NCI-H2081 treated with DMSO at 0.1 percent for 48 hours (cell line): ENCODE data around the gene FBXW4.

Source experiments
- DNase-seq: peaks from one replicate; lab custom pipeline; 2025; lab: John Stamatoyannopoulos, UW

Gene FBXW4, protein sequence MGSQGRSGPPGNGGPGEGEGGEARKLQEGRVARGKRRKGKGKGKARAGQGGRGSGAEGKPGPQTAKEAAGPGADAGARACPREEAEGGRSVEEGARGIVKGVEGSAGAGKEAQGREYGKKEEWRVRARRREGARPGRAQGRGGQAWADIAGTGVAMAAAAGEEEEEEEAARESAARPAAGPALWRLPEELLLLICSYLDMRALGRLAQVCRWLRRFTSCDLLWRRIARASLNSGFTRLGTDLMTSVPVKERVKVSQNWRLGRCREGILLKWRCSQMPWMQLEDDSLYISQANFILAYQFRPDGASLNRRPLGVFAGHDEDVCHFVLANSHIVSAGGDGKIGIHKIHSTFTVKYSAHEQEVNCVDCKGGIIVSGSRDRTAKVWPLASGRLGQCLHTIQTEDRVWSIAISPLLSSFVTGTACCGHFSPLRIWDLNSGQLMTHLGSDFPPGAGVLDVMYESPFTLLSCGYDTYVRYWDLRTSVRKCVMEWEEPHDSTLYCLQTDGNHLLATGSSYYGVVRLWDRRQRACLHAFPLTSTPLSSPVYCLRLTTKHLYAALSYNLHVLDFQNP

DNA sequence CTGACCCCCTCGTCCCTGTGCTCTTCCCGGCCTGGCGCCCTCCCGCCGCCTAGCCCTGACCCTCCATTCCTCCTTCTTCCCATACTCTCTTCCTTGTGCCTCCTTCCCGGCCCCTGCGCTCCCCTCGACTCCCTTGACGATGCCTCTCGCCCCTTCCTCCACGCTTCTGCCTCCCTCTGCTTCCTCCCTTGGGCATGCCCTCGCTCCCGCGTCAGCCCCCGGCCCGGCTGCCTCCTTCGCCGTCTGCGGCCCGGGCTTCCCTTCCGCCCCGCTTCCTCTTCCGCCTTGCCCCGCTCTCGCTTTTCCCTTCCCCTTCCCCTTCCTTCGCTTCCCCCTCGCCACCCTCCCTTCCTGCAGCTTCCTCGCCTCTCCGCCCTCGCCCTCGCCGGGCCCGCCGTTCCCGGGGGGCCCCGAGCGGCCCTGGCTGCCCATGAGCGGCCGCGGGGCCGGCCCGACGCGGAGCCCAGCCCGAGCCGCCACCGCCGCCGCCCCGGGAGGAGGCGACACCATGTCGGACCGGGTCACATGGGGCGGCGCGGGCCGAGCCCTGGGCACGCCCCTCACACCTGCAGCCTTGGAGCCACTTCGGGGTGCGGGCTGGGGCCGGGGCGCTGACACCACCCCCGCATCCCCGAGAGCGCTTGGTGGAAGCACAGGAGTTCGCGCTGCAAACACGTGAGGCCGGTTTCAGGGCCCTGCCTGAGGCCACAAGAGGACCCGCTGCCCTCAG is at the start of gene FBXW4:
Gene FBXW4 (minus strand): TSS at position 497 of the 730 bp plus-strand sequence. CDS start 65 bp downstream, at position 432.
- no peak for DNase-seq

DNA sequence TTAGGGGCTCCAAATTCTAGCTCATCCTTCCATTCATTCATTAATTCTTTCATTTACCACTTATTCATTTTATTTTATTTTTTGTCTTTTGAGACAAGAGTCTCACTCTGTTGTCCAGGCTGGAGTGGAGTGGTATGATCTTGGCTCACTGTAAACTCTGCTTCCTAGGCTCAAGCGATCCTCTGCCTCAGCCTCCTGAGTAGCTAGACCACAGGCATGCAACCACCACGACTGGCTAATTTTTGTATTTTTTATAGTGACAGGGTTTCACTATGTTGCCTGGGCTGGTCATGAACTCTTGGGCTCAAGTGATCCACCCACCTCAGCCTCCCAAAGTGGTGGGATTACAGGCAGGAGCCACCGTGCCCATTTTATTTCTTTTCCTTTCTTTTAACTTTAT is 49.3 kb upstream of the FBXW4 start:
- no peak for DNase-seq

DNA sequence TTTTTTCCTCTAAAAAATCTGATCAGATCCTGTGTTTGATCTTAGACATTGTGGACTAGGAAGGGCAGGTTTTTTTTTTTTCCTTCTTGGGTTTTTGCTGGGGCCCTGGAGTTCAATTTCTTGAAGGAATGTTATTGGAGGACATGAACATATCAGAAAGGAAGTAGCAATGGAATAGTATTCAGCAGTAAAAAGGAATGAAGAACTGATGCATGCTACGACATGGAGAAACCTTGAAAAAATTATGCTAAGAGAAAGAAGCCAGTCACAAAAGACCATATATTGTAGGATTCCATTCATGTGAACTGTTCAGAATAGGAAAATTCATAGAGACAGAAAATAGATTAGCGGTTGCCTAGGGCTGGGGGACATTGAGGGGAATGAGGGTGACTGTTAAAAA is 47.0 kb upstream of the FBXW4 start:
- DNase-seq, result no peak

DNA sequence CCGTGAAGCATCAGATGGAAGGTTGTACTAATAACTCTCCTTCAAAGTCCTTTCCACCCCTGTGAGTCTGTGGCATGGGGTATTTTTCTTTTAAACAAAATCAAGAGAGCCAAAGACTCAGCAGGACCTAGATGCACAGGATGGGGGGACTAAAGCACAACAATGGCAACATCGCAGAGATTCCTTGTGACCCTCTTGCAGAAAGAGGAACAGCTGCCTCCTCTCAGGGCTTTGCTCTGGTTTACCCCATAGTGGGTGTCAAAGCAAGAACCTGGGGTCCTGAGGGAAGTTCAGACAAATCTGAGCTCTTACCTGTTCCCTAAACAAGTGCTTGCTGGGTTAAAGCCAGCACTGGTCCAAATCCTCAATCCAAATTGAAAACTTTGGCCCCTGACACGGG is 41.7 kb upstream of the FBXW4 start:
- no peak for DNase-seq

DNA sequence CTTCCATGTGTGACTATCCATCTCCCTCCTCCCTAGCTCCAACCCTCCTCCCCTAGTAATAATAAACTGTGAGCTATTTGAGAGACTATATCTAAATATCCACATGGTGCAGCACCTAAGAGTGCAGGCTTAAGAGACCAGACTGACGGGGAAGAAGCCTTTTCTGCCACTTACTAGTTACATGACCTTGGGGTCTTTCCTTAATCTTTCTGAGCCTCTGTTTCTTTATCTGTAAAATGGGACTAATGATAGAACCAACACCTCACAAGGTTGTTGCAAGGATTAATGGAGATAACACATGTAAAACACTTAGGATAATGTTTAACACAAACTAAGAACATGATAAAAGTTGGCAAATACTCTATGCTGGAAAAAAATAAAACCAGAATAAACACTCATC is 37.1 kb upstream of the FBXW4 start:
- no peak for DNase-seq

DNA sequence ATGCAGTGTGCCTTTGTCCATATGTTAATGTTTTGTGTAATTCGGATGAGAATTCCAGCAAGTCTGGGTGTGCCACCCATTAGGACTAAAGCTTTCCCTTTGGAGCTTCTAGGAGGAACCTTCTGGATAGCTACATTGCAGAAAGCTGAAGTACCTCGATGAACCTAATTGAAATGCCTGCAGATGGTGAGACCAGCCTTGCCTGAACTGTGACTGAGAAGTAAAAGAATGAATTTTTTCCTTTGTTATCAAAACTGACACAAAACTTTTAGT is 31.1 kb upstream of the FBXW4 start:
- no peak for DNase-seq

DNA sequence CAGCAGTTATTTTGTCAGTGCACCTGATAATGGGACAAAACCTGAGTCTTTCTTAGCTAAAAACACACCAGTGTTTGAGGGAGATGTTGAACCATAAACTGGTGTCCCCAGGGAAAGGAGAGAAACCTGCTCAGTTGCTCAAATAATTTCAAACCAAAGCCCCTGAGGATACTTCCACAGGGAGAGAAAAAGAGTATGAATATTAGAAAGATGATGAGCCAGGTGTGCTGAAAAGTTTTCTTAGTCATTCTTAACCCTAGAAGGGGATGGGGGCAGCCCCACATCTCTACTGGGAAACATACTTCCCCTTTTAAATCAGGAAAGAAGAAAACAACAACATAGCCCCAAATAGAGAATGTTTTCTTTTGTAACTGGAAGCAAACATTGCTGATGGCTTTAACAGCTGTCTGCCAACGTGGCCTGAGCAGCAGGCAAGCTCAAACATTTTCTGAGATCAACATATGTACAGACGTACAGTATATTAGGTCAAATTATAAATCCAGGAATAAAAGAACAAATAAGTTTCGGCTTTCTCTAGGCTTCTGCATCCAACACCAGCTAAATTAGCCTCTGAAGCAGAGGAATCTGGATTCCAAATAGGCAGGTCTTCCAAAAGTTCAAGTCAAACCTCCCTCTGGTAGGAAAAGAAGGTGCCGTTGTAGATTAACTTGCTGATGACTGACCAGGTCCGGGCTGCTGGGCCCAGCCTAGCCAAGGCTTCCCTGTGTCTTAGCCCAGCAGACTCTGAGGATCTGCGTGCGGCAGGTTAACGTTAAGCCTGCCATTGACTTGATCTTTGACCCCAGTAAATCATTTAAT is 30.5 kb upstream of the FBXW4 start:
- no peak for DNase-seq

DNA sequence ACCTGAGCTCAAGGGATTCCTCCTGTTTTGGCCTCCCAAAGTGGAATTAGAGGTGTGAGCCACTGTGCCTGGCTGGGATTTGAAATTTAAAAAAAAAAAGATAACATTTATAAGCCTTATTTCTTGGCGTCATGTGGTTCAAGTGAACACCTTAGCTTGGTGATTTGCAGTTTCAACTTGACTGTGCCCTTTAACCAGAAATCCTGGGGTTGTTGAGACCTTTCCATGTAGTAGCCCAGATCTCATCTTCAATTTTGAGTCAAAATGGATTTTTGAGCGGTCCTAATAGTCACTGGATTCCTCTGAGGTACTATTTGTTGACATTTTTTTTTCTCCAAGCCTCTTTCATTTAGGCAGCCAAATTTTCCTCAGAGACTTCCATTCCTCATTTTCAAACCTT is 29.5 kb upstream of the FBXW4 start:
- no peak for DNase-seq

DNA sequence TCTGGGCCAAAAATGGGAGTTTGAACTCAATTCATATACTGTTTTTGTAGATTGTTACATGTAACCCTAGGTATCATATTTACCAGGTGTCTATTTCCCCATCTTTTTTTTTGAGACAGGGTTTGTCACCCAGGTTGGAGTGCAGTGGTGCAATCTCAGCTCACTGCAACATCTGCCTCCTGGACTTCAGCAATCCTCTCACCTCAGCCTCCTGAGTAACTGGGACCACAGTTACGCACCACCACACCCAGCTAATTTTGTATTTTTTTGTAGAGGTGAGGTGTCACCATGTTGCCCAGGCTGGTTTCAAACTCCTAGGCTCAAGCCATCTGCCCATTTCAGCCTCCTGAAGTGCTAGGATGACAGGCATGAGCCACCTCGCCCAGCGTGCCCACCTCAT is 28.2 kb upstream of the FBXW4 start:
- DNase-seq, result no peak

DNA sequence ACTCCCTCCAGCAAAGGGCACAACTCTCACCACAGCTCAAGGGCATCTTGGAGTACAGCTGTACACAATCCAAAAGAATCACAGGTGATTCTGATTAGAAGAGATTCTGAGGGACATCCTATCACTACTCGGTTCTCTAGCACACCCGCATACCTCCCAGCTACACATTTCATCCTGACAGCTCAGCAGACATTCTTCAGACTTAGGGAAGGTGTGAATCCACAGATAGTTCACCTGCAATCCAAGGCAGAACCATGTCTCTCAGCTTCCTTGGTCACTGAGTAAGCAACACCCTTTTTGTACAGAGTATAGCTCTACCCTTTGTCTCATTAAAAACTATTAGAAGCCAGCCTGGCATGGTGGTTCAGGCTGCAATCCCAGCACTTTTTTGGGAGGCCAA is 26.8 kb upstream of the FBXW4 start:
- DNase-seq, result no peak

DNA sequence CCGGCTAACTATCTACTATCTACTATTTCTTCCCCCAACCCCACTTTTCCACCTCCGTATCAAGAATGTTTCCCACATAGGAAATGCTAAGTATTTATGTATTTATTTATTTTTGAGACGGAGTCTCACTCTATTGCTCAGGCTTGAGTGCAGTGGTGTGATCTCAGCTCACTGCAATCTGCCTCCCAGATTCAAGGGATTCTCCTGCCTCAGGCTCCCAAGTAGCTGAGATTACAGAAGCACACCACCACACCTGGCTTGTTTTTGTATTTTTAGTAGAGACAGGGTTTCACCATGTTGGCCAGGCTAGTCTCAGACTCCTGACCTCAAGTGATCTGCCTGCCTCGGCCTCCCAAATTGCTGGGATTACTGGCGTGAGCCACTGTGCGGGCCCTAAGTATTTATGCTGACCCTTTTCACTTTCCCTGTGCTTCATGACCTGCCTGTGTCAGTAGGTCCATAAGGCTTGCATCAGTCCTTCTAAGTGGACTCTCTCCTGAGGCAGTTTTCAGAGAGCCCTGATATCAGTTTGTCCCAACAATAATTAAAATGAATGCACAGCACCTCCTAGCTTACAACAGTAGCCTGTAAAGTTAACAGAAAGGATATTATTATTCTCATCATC is 25.7 kb upstream of the FBXW4 start:
- DNase-seq, result no peak

DNA sequence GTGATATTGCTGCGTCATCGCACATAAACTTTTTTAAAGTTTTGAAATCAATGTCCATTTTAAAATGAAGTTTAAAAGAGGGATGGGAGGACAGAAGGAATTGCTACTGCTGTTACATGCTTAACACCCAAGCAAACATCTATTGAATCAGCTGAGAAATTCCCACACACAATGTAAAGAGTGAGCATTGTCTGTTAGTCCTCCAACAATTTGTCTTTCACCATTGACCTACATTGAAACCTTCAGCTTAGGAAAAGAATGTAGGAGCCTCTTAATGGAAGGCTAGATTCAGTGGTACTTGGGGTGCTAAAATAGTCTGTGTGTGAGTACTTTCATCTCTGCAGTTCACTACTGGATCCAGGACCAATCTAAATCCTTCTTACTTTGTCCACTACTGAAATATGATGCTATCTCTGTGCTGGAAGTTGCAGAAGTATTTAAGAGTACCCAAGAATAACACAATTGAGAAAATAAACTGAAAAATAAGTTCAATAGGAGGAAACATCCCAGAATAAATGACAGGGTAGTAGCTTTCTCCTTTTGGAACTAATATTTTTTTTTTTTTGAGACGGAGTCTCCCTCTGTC is 23.8 kb upstream of the FBXW4 start:
- DNase-seq, result no peak

DNA sequence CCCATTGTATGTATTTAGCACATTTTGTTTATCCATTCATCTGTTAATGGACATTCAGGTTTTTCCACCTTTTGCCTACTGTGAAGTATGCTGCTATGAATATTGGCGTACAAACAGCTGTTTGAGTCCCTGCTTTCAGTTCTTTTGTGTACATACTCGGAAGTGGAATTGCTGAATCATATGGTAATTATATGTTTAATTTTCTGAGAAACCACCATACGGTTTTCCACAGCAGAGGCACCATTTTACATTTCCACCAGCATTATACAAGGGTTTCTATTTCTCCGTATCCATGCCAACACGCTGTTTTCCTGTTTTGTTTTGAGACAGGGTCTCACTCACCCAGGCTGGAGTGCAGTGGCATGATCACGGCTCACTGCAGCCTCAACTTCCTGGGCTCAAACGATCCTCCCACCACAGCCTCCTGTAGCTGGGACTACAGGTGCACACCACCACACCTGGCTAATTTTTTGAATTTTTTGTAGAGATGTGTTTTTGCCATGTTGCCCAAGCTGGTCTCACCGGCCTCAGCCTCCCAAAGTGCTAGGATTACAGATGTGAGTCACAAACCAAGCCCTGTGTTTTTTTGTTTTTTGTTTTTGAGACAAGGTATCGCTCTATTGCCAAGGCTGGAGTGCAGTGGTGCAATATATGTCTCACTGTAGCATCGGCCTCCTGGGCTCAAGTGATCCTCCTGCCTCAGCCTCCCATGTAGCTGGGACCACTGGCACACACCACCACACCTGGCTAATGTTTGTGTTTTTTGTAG is 22.1 kb upstream of the FBXW4 start:
- no peak for DNase-seq

DNA sequence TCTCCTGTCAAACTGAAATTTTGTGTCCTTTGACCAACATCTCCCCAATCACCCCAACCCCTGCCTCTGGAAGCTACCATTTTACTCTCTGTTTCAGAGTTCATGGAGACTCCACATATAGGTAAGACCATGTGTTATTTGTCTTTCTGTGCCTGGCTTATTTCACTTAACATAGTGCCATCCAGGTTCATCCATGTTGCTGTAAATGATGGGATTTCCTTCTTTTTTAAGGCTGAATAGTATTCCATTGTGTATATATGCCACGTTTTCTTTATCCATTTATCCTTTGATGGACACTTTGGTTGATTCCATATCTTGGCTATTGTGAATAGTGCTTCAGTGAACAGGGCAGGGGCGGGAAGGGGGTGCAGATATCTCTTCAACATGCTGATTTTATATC is 18.0 kb upstream of the FBXW4 start:
- no peak for DNase-seq

DNA sequence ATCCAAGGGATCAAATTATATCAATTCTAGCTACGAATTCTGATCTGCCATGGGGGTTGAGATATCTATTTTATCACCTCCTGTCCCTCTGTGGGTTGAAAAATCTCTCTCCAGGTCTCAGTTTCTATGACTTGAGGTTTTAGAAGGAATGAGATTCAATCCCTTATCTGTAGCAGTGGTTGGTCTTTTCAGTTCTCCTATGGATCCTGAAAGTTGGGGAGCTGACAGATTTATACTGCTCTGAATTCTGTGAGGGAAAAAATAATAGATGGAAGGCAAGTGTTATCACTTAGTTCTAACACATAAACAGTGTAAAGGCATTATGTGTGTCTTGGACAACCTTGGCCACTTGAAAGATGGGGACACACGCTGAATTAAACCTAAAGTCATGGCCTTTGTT is 15.8 kb upstream of the FBXW4 start:
- DNase-seq, result no peak

DNA sequence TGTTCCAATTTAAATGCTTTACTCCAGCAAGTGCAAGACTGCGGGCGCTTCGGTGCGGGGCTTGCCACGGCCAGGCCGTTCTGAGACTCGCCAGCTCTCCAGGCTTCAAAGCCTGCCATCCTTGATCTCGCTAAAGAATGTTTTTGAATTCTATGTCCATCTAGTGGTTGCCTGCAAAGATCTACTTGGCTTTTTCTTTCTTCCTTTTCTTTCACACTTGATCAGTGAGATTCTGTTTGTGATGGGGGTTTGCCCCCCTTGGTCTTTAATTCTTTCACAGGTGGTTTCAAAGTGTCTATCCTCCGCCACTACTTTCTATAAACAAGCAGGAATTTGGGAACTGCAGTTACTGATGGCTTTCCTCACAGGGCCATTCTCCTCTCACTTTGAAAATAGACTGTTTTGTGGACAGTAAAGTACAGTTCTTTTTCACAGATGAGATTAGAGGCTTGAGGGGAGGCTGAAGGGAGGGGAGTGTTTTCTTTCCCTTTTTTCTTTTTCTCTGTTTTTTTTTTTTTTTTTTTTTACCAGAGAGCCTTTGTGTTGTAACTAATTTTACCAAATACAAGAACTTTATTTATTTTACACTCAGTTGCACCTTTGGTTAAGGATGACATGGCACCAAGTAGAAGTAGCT is 15.2 kb upstream of the FBXW4 start:
- DNase-seq, result no peak

DNA sequence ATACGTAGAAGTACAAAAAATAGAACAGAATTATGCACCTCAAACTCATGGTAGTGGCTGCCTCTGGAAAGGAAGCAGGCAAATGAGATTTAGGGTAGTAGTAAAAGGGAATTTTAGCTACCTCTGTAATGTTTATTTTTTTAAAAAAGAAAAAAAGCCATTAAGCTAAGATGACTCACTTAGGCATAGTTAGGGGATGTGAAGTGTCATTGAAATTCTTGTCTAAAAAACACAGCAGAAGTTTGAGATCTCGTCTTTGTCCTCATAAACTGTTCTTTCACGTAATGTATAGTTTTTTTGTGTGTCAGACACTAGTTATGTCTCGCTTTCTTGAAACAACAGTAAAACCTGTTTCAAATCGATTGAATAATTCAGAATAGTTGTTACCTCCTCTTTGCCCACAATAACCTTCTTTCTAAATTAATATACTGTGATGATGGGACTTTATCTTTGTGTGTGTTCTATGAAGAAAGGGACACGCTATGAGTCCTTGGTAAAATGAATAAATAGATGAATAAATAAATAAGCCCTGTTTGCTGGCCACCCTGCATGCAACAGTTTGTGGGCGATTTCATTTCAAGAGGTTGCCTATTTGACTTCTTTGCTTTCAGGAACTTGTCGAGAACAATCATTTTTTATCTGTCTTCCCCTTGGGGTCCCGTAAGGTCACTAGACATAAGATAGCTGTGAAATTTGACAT is 14.5 kb upstream of the FBXW4 start:
- DNase-seq, result no peak

DNA sequence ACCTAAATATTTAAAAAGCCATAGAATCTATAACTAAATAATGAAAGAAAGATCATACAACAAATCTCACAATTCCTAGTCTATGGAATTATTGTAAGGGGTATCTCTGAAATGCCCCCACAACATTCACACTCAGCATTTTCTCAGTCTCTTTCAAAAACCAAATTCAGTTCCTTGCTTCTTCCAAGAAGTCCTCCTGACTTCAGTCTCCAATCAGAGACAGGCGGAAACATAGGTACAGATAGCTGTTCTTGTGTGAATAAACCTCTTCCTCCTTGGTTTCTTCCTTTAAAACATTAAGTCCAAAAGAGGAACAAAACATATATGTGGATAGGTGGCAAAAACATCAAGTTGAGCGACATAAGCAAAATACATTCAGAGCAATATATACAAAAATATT is 13.9 kb upstream of the FBXW4 start:
- DNase-seq, result no peak

DNA sequence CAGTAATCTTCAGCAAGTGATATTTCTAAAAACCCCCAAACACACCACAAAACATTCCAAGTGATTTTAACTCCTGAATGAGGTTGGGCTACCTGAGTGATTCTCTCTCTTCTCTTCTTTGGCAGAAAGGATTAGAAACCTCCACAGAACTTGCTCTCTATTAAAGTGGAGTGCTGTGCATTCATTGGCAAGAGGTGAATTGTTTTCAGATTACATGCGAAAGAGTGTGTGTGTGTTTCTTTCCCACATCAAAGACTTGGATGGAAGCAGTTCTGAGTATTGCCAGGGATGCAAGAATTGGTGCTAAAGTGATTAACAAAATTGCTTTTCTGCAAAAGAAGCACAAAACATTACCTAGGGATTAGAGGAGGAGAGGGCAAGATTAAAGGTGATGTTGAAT is 13.1 kb upstream of the FBXW4 start:
- DNase-seq, result no peak

DNA sequence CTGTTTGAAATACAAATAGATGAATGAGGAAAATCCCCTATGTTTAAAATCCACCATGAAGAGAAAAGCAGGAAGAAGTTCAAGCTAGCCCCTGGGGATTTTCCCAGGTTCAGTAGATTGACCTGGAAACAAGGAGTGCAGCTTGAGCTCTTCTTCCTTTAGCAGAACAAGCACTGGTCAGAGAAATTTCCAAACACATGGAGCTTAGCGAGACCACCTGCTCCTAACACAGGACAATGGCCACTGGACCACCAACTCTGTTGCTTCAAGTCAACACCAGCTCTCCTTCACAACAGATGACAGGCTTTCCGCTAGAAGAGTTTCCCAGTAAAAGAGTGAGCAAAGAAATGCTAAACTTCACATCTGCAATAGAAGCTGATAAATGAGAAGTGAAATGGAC is 9.4 kb upstream of the FBXW4 start:
- no peak for DNase-seq
